Cortex of kidney (tissue), 1 donor: ENCODE data around the gene STX16.

Experiments
- DNase-seq: peaks from one replicate; lab custom pipeline; 2025; lab: John Stamatoyannopoulos, UW

STX16 gene

GRCh38 chr20:58650776-58651558 is at the start of gene STX16:
TSS of gene STX16 (plus strand) at chr20:58651283. CDS start at chr20:58652007, 724 bp downstream.
- DNase-seq, result peak; percentile 55

GRCh38 chr20:58602124-58602523 is 49.0 kb upstream of the STX16 start:
- no peak for DNase-seq

- DNase-seq, result no peak
Measured at GRCh38 chr20:58603721-58604120, 47.4 kb upstream of the STX16 start.

GRCh38 chr20:58604128-58604881 is 46.8 kb upstream of the STX16 start:
- no peak for DNase-seq

GRCh38 chr20:58605292-58606065 is 45.6 kb upstream of the STX16 start:
- DNase-seq, result no peak

GRCh38 chr20:58606184-58606583 is 44.9 kb upstream of the STX16 start:
- no peak for DNase-seq

- no peak for DNase-seq
Measured at GRCh38 chr20:58608096-58608840, 42.8 kb upstream of the STX16 start.

GRCh38 chr20:58609026-58609425 is 42.1 kb upstream of the STX16 start:
- DNase-seq, result no peak

GRCh38 chr20:58610071-58610800 is 40.8 kb upstream of the STX16 start:
- DNase-seq, result no peak

GRCh38 chr20:58610811-58611210 is 40.3 kb upstream of the STX16 start:
- DNase-seq, result no peak

- DNase-seq, result no peak
Measured at GRCh38 chr20:58611236-58612030, 39.6 kb upstream of the STX16 start.

GRCh38 chr20:58612121-58612691 is 38.9 kb upstream of the STX16 start:
- DNase-seq, result no peak

GRCh38 chr20:58613061-58613854 is 37.8 kb upstream of the STX16 start:
- no peak for DNase-seq

- DNase-seq, result no peak
Measured at GRCh38 chr20:58614366-58614765, 36.7 kb upstream of the STX16 start.

GRCh38 chr20:58614984-58615760 is 35.9 kb upstream of the STX16 start:
- DNase-seq, result no peak

- no peak for DNase-seq
Measured at GRCh38 chr20:58616411-58616810, 34.7 kb upstream of the STX16 start.

- DNase-seq, result no peak
Measured at GRCh38 chr20:58617158-58617557, 33.9 kb upstream of the STX16 start.

GRCh38 chr20:58618351-58619076 is 32.6 kb upstream of the STX16 start:
- no peak for DNase-seq
